HG03139 (cell line): Measurements from ENCODE around the gene ATP6V0E2.
"Not testable (repeated sequence)": the region's sequence is repeated elsewhere in the genome, so short reads cannot be mapped to it uniquely, and the experiment has no call there.

Experiments
- ATAC-seq: cut with Tn5 transposase; IDR thresholded peaks from one replicate; pipeline ENCODE4 v1.9.1; 2021; ENCODE audit not compliant: unreplicated experiment

The ATP6V0E2 gene

GRCh38 chr7:149877890-149878522, 4.2 kb downstream of the ATP6V0E2 start:
- ATAC-seq, result no peak

- no peak for ATAC-seq
These were observed 4.8 kb downstream of the ATP6V0E2 start for GRCh38 chr7:149878523-149878921.

GRCh38 chr7:149879271-149879743, 5.5 kb downstream of the ATP6V0E2 start:
- ATAC-seq, result no peak

GRCh38 chr7:149879766-149880637, 6.2 kb downstream of the ATP6V0E2 start:
- no peak for ATAC-seq

GRCh38 chr7:149880638-149881311, 7.0 kb downstream of the ATP6V0E2 start:
- ATAC-seq, result no peak

- ATAC-seq, result no peak
These were observed 7.8 kb downstream of the ATP6V0E2 start for GRCh38 chr7:149881328-149882247.

GRCh38 chr7:149882248-149883047, 8.7 kb downstream of the ATP6V0E2 start:
- no peak for ATAC-seq

GRCh38 chr7:149883048-149883438, 9.3 kb downstream of the ATP6V0E2 start:
- ATAC-seq, result no peak

- peak; percentile 66 for ATAC-seq
These were observed 9.7 kb downstream of the ATP6V0E2 start for GRCh38 chr7:149883452-149883861.

GRCh38 chr7:149884016-149884415, 10.2 kb downstream of the ATP6V0E2 start:
- no peak for ATAC-seq

- ATAC-seq, result no peak
These were observed 10.8 kb downstream of the ATP6V0E2 start for GRCh38 chr7:149884541-149884940.

- ATAC-seq, result no peak
These were observed 11.6 kb downstream of the ATP6V0E2 start for GRCh38 chr7:149885191-149886017.

GRCh38 chr7:149886018-149886415, 12.2 kb downstream of the ATP6V0E2 start:
- ATAC-seq, result no peak

- no peak for ATAC-seq
These were observed 13.5 kb downstream of the ATP6V0E2 start for GRCh38 chr7:149887311-149887710.

GRCh38 chr7:149890715-149891114, 16.9 kb downstream of the ATP6V0E2 start:
- not testable (repeated sequence) for ATAC-seq

- ATAC-seq, result not testable (repeated sequence)
These were observed 21.2 kb downstream of the ATP6V0E2 start for GRCh38 chr7:149894957-149895356.

- ATAC-seq, result not testable (repeated sequence)
These were observed 34.1 kb downstream of the ATP6V0E2 start for GRCh38 chr7:149907776-149908376.

- not testable (repeated sequence) for ATAC-seq
These were observed 36.5 kb downstream of the ATP6V0E2 start for GRCh38 chr7:149910219-149910618.
